SHP77 (cell line): Measurements from ENCODE around the gene DLG2.
"Not testable (repeated sequence)": the region's sequence is repeated elsewhere in the genome, so short reads cannot be mapped to it uniquely, and the experiment has no call there.

Experiments
- DNase-seq, 2 experiments: peaks; one replicate each; lab custom pipeline; 2025; lab: John Stamatoyannopoulos, UW

DLG2 gene

GRCh38 chr11:84993386-84993785 lies 633.8 kb downstream of the DLG2 start:
- DNase-seq: no peak

DNA sequence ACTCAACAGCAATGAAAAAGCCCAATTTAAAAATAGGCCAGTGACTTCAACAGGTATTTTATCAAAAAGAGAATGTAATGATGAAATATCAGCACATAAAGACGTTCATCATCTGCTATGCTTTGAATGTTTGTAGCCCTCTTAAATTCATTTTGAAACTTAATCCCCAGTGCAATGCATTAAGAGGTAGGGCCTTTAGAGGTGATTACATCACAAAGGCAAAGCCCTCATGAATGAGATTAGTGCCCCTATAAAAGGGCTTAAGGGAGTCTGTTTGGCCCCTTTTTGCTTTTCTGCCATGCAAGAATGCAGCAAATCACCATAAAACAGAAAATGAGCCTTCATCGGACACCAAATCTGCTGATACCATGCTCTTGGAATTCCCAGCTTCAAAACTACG lies 637.0 kb downstream of the DLG2 start:
- DNase-seq: no peak

DNA sequence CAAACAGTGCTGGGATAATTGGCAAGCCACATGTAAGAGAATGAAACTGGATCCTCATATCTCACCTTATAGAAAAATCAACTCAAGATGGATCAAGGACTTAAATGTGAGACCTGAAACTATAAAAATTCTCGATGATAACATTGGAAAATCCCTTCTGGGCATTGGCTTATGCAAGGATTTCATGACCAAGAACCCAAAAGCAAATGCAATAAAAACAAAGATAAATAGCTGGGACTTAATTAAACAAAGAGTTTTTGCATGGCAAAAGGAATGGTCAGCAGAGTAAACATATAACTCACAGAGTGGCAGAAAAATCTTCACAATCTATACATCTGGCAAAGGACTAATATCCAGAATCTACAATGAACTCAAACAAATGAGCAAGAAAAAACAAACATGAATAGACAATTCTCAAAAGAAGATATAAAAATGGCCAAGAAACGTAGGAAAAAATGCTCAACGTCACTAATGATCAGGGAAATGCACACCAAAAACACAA lies 639.4 kb downstream of the DLG2 start:
- DNase-seq: not testable (repeated sequence)

GRCh38 chr11:84981301-84981700 lies 645.8 kb downstream of the DLG2 start:
- DNase-seq: no peak

DNA sequence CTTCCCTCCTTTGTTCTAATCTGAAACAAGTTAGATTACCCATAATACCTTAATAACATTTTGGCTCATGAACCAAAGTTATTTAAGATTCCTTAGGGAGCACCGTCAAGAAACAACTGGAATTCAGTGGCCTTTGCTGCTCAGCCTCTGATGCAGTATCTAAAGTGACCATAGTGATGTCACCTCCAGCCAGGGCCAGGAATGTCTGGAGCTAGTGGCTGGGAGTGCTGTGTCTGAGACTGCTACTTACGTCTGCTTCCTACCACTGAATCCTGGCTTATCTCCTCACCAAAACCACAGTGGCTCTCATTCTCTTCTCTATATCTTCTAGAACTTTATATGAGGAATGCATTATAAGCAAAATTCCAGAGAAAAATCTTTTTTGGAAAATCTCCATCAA lies 658.0 kb downstream of the DLG2 start:
- no peak for DNase-seq

DNA sequence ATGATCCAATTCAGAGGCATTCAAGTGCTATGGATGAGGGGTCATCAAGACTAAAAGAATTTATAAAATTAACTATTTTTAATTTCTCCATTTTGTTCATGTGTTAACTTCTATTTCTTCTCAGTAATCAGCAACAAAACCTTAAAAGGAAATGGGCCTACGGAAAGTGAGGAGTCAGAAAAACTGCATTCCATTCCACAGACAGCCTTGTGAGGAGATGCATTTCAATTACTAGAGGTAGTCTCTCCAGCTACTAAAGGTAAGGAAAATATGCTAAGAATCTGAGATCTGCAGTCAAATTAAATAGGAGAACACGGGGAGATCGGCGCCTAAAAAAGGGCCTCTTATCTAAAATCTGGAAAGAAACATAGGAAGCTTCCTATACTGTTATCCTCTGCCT lies 661.7 kb downstream of the DLG2 start:
- no peak for DNase-seq

- DNase-seq: no peak
Observed at GRCh38 chr11:84963240-84963639, 663.9 kb downstream of the DLG2 start.

- no peak for DNase-seq
Observed at GRCh38 chr11:84962018-84962417, 665.1 kb downstream of the DLG2 start.

- DNase-seq: no peak
Observed at GRCh38 chr11:84958295-84958694, 668.8 kb downstream of the DLG2 start.

DNA sequence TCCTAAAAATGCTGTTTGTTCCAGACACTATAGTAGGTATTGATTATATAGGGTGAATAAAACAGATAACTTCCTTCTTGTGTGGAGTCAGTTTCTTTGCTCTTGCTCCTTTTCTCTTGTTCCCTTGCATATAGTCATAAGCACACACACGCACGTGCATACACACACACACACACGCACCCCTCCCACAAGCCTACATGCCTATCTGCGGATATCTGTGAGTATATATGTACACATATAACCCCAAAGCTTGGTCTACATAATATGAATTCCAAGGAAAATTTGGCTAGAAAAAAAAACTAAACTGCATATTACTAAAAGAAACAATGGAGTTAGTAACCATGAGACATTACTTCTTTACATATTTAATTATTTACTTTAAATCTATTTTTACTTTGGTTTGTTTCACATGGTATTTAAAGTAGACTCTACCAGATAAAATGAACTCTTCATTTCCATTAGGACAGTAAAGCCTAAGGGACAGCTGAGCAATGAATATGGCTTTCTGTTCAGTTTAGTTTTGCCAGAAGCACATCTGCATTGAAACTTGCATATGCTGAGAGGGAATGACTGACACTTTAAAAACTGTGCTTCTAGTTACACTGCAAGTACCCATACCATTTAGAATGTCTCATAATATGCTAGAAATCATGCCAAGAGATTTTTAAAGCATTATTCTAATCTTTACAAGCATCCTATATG lies 676.4 kb downstream of the DLG2 start:
- no peak for DNase-seq

DNA sequence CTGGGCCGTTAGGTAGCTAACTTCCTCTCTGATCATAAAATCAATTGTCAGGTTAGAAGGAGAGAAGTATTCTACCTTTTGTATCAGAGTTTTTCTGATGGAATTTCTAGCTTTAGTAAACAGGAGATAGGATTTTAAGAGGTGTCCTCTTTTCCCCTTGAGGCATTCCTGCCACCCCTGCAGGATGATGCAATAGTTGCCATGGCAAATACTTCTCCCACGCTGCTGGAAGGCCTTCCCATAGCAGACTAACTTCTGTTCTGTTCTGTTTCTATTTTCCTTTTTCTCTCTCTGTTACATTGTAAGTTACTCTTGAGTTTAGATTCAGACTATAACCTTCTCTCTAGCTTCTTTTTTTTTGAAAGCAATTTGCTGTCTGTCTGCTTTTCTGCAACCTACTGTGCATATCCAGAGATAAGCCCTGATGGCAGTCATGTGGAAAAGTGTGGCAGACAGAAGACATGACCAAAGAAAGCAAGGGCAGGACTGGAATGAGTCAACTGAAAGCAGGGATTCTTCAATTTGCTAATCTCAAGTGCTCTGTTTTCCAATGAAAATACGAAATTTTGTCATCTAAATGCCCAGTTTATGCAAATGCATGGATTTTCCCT lies 679.1 kb downstream of the DLG2 start:
- DNase-seq: no peak

DNA sequence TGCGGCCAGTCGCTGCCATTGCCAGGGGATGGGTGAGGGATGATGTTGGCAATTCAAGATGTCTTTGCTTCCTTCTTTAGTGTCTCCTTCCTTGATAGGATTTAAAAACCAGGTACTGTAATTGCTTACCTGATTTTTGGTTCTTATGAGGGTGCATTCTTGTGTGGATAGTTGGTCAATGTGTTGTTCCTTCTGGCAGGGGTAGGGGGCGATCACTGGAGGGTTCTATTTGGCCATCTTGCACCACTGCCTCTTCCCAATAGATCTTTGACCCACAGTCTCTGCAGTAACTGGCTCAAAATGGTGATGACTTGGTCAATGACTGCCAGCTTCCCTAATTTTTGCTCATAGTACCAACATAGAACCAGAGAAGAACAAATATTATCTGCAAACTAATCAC lies 680.1 kb downstream of the DLG2 start:
- no peak for DNase-seq

- no peak for DNase-seq
Observed at GRCh38 chr11:84930863-84931262, 696.3 kb downstream of the DLG2 start.

GRCh38 chr11:84929738-84930137 lies 697.4 kb downstream of the DLG2 start:
- no peak for DNase-seq

- DNase-seq: no peak
Observed at GRCh38 chr11:84924154-84924692, 702.9 kb downstream of the DLG2 start.

DNA sequence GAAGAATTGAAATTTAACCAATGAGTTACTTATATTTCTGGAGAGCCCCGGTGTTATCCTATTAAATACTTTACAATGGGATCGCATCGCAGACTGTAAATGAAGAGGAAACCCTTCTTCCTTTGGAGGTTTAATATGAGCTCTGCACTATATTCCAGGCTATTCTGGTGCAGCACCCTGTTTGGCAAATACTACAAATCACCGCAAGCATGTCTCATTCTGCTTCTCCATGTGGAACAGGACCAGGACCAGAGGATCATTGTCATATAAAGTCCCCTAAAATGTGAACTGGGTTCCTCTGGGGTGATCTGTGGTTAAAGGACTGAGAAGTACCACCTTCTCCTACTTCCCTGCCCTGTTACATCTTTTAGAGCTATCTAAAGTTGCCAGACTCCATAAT lies 703.7 kb downstream of the DLG2 start:
- no peak for DNase-seq

DNA sequence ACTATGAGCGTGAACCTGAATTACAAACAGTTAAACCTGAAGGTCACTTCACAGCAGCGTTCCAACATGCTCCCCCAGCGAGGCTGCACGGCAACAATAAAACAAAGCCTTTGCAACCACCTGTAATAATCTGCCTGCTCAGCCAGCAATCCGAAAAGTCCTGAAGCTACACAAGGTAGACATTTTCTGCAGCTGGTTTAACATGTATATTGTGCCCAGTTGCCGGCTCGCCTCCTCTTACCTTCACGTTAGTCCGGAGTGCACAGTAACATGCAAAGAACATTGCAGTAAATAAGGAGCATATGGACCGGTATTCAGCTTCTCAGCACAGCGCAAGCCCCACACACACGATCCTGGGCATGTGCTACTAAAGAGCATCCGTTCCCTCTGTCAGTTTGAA lies 704.3 kb downstream of the DLG2 start:
- DNase-seq: peak in 1 of 2 experiments; percentile 34

- DNase-seq: no peak
Observed at GRCh38 chr11:84922212-84922805, 704.8 kb downstream of the DLG2 start.

GRCh38 chr11:84914511-84914910 lies 712.6 kb downstream of the DLG2 start:
- no peak for DNase-seq

- DNase-seq: no peak
Observed at GRCh38 chr11:84909740-84910139, 717.4 kb downstream of the DLG2 start.

GRCh38 chr11:84906995-84907394 lies 720.1 kb downstream of the DLG2 start:
- DNase-seq: no peak

DNA sequence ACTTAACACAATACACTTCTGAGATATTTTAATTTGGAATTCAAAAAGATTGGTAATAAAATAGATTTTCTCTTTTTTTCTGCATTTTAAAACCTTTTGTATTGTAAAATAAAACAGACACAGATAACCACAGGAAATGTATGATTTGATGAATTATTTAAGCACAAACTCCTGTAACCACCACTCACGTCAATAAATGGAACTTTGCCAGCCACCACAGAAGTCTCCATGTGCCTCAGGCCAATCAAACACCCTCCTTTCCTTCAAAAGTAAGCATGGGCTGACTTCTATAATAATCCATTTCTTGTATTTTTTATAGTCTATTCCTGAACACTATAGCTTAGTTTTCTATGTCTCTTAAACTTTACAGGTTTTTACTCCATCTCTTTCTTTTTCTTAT lies 721.7 kb downstream of the DLG2 start:
- DNase-seq: no peak

DNA sequence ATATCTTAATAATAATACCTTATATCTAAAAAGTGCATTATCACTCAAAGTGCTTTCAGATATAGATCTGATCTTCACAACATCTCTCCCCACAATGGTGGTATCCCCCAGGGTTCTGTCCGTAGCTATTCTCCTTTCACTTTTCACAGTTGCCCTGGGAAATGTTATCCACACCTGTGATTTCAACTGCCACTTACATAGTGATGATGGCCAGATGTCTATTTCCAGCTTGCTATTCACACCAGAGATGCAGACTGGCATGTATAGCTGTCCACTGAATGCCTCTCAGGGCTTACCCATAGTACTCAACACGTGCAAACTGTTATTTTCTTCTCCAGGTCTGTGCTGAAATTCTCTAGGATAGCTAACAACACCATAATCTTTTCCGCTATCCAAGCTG lies 724.7 kb downstream of the DLG2 start:
- no peak for DNase-seq
